Measurements from ENCODE around the gene CACNA1C. TPM values are rescaled to one million over a fixed set of nuclear protein-coding genes. Genes with fewer than 3 reads are reported as not detected.

Gene CACNA1C
- total and polyA plus RNA-seq, 5 donors from 2014 or later, result 0.02 to 0.14 (median 0.10) TPM

GRCh38 chr12:2138871-2139308, 86.1 kb downstream of the CACNA1C start:
- Mint-ChIP-seq H3K27me3 (peaks cover 6% of the 10 kb centered on the region), H3K9me3 (peaks cover 0 to 1% (median 0%) of the 10 kb centered on the region in 7 donors), H3K4me3 (no peak overlapping the region), H3K27ac (no peak overlapping the region), H3K36me3 (no peaks in the 10 kb centered on the region), H3K4me1 (no peaks in the 10 kb centered on the region)
- ATAC-seq (ENCODE audit: low read depth in 2 of 2) (no peak), DNase-seq (no peak)
- no peaks in the 10 kb centered on the region for H3K4me1 ChIP-seq (ENCODE audit: control insufficient read depth, insufficient read depth, low read length, poor library complexity, severe bottlenecking)
- no peaks in the 10 kb centered on the region for H3K36me3 ChIP-seq (ENCODE audit: control insufficient read depth, insufficient read depth, low read length)
- H3K4me3 ChIP-seq (ENCODE audit: low read depth, low read length), result no peak overlapping the region
- no peaks in the 10 kb centered on the region for H3K27me3 ChIP-seq (ENCODE audit: control insufficient read depth, insufficient read depth, low read length)
- H3K9me3 ChIP-seq (ENCODE audit: control insufficient read depth in 2 of 2, low read length in 2 of 2), result no peaks in the 10 kb centered on the region
- no peak overlapping the region for H3K27ac ChIP-seq (ENCODE audit: insufficient read depth, low read length, poor library complexity, severe bottlenecking)

- no peak overlapping the region for H3K27ac ChIP-seq (ENCODE audit: insufficient read depth, low read length, poor library complexity, severe bottlenecking)
- ATAC-seq (ENCODE audit: low read depth in 2 of 2), result no peak
- H3K27me3 ChIP-seq (ENCODE audit: control insufficient read depth, insufficient read depth, low read length), result no peaks in the 10 kb centered on the region
- no peak overlapping the region for H3K4me3 ChIP-seq (ENCODE audit: low read depth, low read length)
- no peaks in the 10 kb centered on the region for H3K9me3 ChIP-seq (ENCODE audit: control insufficient read depth in 2 of 2, low read length in 2 of 2)
- H3K9me3 Mint-ChIP-seq, result peaks cover 0 to 1% (median 0%) of the 10 kb centered on the region in 7 donors
- no peak overlapping the region for H3K4me3 Mint-ChIP-seq
- no peak overlapping the region for H3K27ac Mint-ChIP-seq
- H3K27me3 Mint-ChIP-seq, result peaks cover 9% of the 10 kb centered on the region
- no peak for DNase-seq
- H3K4me1 ChIP-seq (ENCODE audit: control insufficient read depth, insufficient read depth, low read length, poor library complexity, severe bottlenecking), result no peaks in the 10 kb centered on the region
- no peaks in the 10 kb centered on the region for H3K4me1 Mint-ChIP-seq
- no peaks in the 10 kb centered on the region for H3K36me3 Mint-ChIP-seq
- no peaks in the 10 kb centered on the region for H3K36me3 ChIP-seq (ENCODE audit: control insufficient read depth, insufficient read depth, low read length)
Measured at GRCh38 chr12:2139651-2140050, 86.9 kb downstream of the CACNA1C start.

DNA sequence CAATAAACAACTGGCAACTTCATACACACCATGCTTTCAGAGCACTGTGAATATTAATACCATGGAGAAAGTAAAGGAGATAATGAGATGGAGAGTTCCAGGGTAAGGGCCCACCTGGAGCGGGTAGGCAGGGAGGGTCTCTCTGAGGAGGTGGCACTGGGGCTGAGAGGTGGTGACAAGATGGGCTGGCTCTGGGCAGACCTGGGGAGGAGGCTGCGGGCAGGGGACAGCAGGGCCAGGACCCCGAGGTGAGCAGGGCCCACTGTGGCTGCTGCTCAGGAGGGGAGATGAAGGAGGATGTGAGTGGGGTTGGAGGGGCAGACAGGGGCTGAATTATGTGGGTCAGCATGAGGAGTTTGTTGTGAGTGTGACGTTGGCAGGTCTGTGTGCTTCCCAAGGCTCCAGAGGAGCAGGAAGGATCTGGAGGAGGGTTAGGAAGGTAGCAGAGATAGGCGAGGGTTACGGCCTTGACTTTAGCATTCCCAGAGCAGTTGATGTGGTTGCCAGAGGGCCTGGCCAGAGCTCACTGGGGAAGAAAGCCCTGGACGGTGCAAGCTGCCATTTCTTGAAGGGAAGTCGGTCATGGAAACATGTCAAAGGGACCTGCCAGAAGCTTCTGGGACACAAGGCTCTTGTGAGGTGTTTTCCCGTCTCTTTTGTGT, 88.2 kb downstream of the CACNA1C start:
- Mint-ChIP-seq H3K27ac (no peak overlapping the region), H3K9me3 (peaks cover 0 to 1% (median 0%) of the 10 kb centered on the region in 7 donors), H3K4me3 (no peak overlapping the region), H3K4me1 (no peaks in the 10 kb centered on the region), H3K27me3 (peaks cover 21% of the 10 kb centered on the region), H3K36me3 (no peaks in the 10 kb centered on the region)
- Histone ChIP-seq H3K36me3 (ENCODE audit: control insufficient read depth, insufficient read depth, low read length) (no peaks in the 10 kb centered on the region), H3K4me3 (ENCODE audit: low read depth, low read length) (no peak overlapping the region), H3K9me3 (ENCODE audit: control insufficient read depth in 2 of 2, low read length in 2 of 2) (no peaks in the 10 kb centered on the region), H3K27ac (ENCODE audit: insufficient read depth, low read length, poor library complexity, severe bottlenecking) (no peak overlapping the region), H3K4me1 (ENCODE audit: control insufficient read depth, insufficient read depth, low read length, poor library complexity, severe bottlenecking) (no peaks in the 10 kb centered on the region), H3K27me3 (ENCODE audit: control insufficient read depth, insufficient read depth, low read length) (no peaks in the 10 kb centered on the region)
- ATAC-seq (ENCODE audit: low read depth in 2 of 2) (no peak), DNase-seq (no peak)

- H3K9me3 ChIP-seq (ENCODE audit: control insufficient read depth in 2 of 2, low read length in 2 of 2), result no peaks in the 10 kb centered on the region
- H3K36me3 ChIP-seq (ENCODE audit: control insufficient read depth, insufficient read depth, low read length), result no peaks in the 10 kb centered on the region
- ATAC-seq (ENCODE audit: low read depth in 2 of 2), result no peak
- H3K9me3 Mint-ChIP-seq, result no peaks in the 10 kb centered on the region
- H3K4me1 Mint-ChIP-seq, result no peaks in the 10 kb centered on the region
- H3K27ac ChIP-seq (ENCODE audit: insufficient read depth, low read length, poor library complexity, severe bottlenecking), result no peak overlapping the region
- peaks cover 21% of the 10 kb centered on the region for H3K27me3 Mint-ChIP-seq
- H3K4me3 Mint-ChIP-seq, result no peak overlapping the region
- H3K4me1 ChIP-seq (ENCODE audit: control insufficient read depth, insufficient read depth, low read length, poor library complexity, severe bottlenecking), result no peaks in the 10 kb centered on the region
- no peak overlapping the region for H3K4me3 ChIP-seq (ENCODE audit: low read depth, low read length)
- no peaks in the 10 kb centered on the region for H3K27me3 ChIP-seq (ENCODE audit: control insufficient read depth, insufficient read depth, low read length)
- no peak for DNase-seq
- H3K36me3 Mint-ChIP-seq, result no peaks in the 10 kb centered on the region
- no peak overlapping the region for H3K27ac Mint-ChIP-seq
Measured at GRCh38 chr12:2142068-2142467, 89.3 kb downstream of the CACNA1C start.

- no peaks in the 10 kb centered on the region for H3K4me1 ChIP-seq (ENCODE audit: control insufficient read depth, insufficient read depth, low read length, poor library complexity, severe bottlenecking)
- peaks cover 39% of the 10 kb centered on the region for H3K27me3 Mint-ChIP-seq
- no peaks in the 10 kb centered on the region for H3K9me3 ChIP-seq (ENCODE audit: control insufficient read depth in 2 of 2, low read length in 2 of 2)
- no peaks in the 10 kb centered on the region for H3K36me3 Mint-ChIP-seq
- no peak overlapping the region for H3K4me3 ChIP-seq (ENCODE audit: low read depth, low read length)
- no peak overlapping the region for H3K27ac Mint-ChIP-seq
- no peak for DNase-seq
- H3K27ac ChIP-seq (ENCODE audit: insufficient read depth, low read length, poor library complexity, severe bottlenecking), result no peak overlapping the region
- H3K9me3 Mint-ChIP-seq, result no peaks in the 10 kb centered on the region
- H3K4me3 Mint-ChIP-seq, result no peak overlapping the region
- H3K27me3 ChIP-seq (ENCODE audit: control insufficient read depth, insufficient read depth, low read length), result peaks cover 2% of the 10 kb centered on the region
- ATAC-seq (ENCODE audit: low read depth in 2 of 2), result no peak
- no peaks in the 10 kb centered on the region for H3K36me3 ChIP-seq (ENCODE audit: control insufficient read depth, insufficient read depth, low read length)
- no peaks in the 10 kb centered on the region for H3K4me1 Mint-ChIP-seq
Measured at GRCh38 chr12:2144951-2145350, 92.2 kb downstream of the CACNA1C start.

GRCh38 chr12:2145433-2145998, 92.7 kb downstream of the CACNA1C start:
- Mint-ChIP-seq H3K27ac (no peak overlapping the region), H3K4me1 (no peaks in the 10 kb centered on the region), H3K27me3 (peaks cover 39% of the 10 kb centered on the region), H3K9me3 (no peaks in the 10 kb centered on the region), H3K4me3 (no peak overlapping the region), H3K36me3 (no peaks in the 10 kb centered on the region)
- ATAC-seq (ENCODE audit: low read depth in 2 of 2) (no peak), DNase-seq (no peak)
- no peaks in the 10 kb centered on the region for H3K4me1 ChIP-seq (ENCODE audit: control insufficient read depth, insufficient read depth, low read length, poor library complexity, severe bottlenecking)
- no peak overlapping the region for H3K27ac ChIP-seq (ENCODE audit: insufficient read depth, low read length, poor library complexity, severe bottlenecking)
- H3K4me3 ChIP-seq (ENCODE audit: low read depth, low read length), result no peak overlapping the region
- peaks cover 2% of the 10 kb centered on the region for H3K27me3 ChIP-seq (ENCODE audit: control insufficient read depth, insufficient read depth, low read length)
- H3K36me3 ChIP-seq (ENCODE audit: control insufficient read depth, insufficient read depth, low read length), result no peaks in the 10 kb centered on the region
- no peaks in the 10 kb centered on the region for H3K9me3 ChIP-seq (ENCODE audit: control insufficient read depth in 2 of 2, low read length in 2 of 2)

DNA sequence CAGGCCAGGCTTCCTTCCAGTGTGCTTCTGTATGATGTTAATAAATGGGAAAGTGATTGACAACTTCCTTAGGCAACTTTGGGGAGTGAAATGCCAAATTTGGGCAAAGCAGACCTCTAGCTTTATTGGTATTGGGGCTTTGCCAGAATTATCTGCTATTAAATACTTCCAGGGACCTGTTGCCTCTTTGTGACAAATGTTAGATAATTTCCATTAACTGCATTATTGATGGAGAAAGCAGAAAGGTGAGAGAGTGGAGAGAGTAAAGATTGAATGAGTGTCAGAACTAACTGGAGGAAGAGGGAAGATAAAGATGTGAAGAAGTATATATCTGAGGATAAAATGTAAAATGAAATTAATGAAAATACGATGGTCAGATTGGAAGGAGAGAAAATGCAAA, 94.5 kb downstream of the CACNA1C start:
- ATAC-seq (ENCODE audit: low read depth in 2 of 2), result no peak
- no peaks in the 10 kb centered on the region for H3K36me3 ChIP-seq (ENCODE audit: control insufficient read depth, insufficient read depth, low read length)
- H3K9me3 ChIP-seq (ENCODE audit: control insufficient read depth in 2 of 2, low read length in 2 of 2), result no peaks in the 10 kb centered on the region
- Mint-ChIP-seq H3K27ac (no peak overlapping the region), H3K36me3 (no peaks in the 10 kb centered on the region), H3K9me3 (no peaks in the 10 kb centered on the region), H3K27me3 (peaks cover 48% of the 10 kb centered on the region), H3K4me3 (no peak overlapping the region), H3K4me1 (no peaks in the 10 kb centered on the region)
- H3K27me3 ChIP-seq (ENCODE audit: control insufficient read depth, insufficient read depth, low read length), result peaks cover 4% of the 10 kb centered on the region
- no peak for DNase-seq
- H3K4me1 ChIP-seq (ENCODE audit: control insufficient read depth, insufficient read depth, low read length, poor library complexity, severe bottlenecking), result no peaks in the 10 kb centered on the region
- H3K27ac ChIP-seq (ENCODE audit: insufficient read depth, low read length, poor library complexity, severe bottlenecking), result no peak overlapping the region
- H3K4me3 ChIP-seq (ENCODE audit: low read depth, low read length), result no peak overlapping the region

DNA sequence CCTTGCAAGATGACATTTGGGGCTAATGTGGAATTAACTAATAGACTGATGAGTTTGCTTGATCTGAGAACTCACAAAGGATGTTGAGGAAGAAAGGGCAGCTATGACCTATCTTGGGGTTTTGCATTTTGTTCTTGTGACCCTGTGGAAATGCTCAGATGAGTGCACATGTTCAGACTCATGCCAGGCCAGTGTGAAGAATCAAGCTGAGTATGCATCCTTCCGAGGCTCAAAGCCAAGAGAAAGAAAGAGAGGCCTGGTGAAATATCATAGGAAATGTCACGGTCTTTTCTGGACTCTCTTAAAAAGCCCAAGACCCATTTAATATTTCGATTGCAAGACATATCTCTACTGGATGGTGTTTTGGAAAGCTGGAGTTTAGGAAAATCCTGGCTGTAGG, 96.3 kb downstream of the CACNA1C start:
- Histone ChIP-seq H3K4me1 (ENCODE audit: control insufficient read depth, insufficient read depth, low read length, poor library complexity, severe bottlenecking) (no peaks in the 10 kb centered on the region), H3K36me3 (ENCODE audit: control insufficient read depth, insufficient read depth, low read length) (no peaks in the 10 kb centered on the region), H3K9me3 (ENCODE audit: control insufficient read depth in 2 of 2, low read length in 2 of 2) (no peaks in the 10 kb centered on the region), H3K27me3 (ENCODE audit: control insufficient read depth, insufficient read depth, low read length) (peaks cover 4% of the 10 kb centered on the region), H3K4me3 (ENCODE audit: low read depth, low read length) (no peak overlapping the region), H3K27ac (ENCODE audit: insufficient read depth, low read length, poor library complexity, severe bottlenecking) (no peak overlapping the region)
- no peak for ATAC-seq (ENCODE audit: low read depth in 2 of 2)
- no peak overlapping the region for H3K27ac Mint-ChIP-seq
- no peak for DNase-seq
- no peaks in the 10 kb centered on the region for H3K36me3 Mint-ChIP-seq
- H3K4me1 Mint-ChIP-seq, result no peaks in the 10 kb centered on the region
- H3K27me3 Mint-ChIP-seq, result peaks cover 44% of the 10 kb centered on the region
- H3K9me3 Mint-ChIP-seq, result no peaks in the 10 kb centered on the region
- H3K4me3 Mint-ChIP-seq, result no peak overlapping the region
